ENCODE results near the gene GNA15. TPM values are rescaled to one million over a fixed set of nuclear protein-coding genes. Genes with fewer than 3 reads are reported as not detected.

Gene GNA15
- total and polyA plus RNA-seq, 5 donors from 2014 or later = 4.1 to 43.0 (median 6.8) TPM

DNA sequence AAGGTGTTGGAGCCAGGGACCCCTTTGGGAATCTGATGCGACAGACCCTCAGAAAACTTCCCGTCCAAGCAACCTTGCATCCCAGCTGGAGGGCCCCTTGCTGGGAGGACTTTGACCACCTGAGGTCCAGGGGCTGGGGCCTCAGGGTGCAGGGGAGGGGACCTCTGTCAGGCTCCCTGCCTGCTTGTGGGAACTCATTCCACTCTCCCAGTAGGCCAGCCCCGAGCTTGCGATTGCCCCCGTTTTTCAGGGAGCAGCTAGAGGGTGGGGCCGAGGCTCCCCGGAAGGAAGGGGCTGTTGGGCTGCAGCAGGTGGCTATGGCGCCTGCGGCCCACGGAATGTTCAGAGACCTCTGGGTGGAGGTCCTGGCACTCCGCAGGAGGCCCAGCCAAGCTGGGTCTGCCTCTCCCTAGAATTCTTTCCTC lies 38.9 kb upstream of the GNA15 start:
- Histone ChIP-seq H3K27ac (ENCODE audit: insufficient read depth, low read length, poor library complexity, severe bottlenecking) (no peak overlapping the region), H3K9me3 (ENCODE audit: control insufficient read depth in 2 of 2, low read length in 2 of 2) (no peaks in the 10 kb centered on the region), H3K4me1 (ENCODE audit: control insufficient read depth, insufficient read depth, low read length, poor library complexity, severe bottlenecking) (peaks cover 33% of the 10 kb centered on the region), H3K36me3 (ENCODE audit: control insufficient read depth, insufficient read depth, low read length) (no peaks in the 10 kb centered on the region), H3K27me3 (ENCODE audit: control insufficient read depth, insufficient read depth, low read length) (no peaks in the 10 kb centered on the region), H3K4me3 (ENCODE audit: low read depth, low read length) (no peak overlapping the region)
- Mint-ChIP-seq H3K4me3 (no peak overlapping the region), H3K4me1 (peaks cover 0 to 28% (median 14%) of the 10 kb centered on the region in 4 donors), H3K36me3 (no peaks in the 10 kb centered on the region), H3K27ac (no peak overlapping the region), H3K9me3 (no peaks in the 10 kb centered on the region), H3K27me3 (peaks cover 46% of the 10 kb centered on the region)
- no peak for ATAC-seq (ENCODE audit: low read depth in 2 of 2)
- no peak for DNase-seq

DNA sequence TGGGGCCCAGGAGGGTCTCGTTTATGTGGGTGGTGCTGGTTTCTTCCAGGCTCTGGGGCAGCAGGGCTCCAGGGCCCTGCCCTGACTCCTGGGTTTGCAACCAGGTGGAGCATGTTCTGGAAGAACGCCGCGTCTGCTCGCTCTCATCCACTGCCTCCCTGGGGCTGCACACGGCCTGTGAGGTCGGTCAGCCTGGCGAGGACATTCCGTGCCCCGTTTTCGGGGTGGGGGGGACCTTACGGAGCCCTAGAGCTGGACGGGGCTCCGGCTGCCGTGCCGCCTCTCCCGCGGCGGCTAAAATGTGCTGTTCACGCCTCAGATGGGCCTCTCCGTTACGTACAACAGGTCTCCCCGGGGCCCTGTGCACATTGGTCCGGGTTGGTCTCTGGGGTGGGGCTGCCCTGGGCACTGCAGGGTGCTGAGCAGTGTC lies 38.4 kb upstream of the GNA15 start:
- Histone ChIP-seq H3K9me3 (ENCODE audit: control insufficient read depth in 2 of 2, low read length in 2 of 2) (no peaks in the 10 kb centered on the region), H3K4me1 (ENCODE audit: control insufficient read depth, insufficient read depth, low read length, poor library complexity, severe bottlenecking) (peaks cover 33% of the 10 kb centered on the region), H3K4me3 (ENCODE audit: low read depth, low read length) (no peak overlapping the region), H3K36me3 (ENCODE audit: control insufficient read depth, insufficient read depth, low read length) (no peaks in the 10 kb centered on the region), H3K27ac (ENCODE audit: insufficient read depth, low read length, poor library complexity, severe bottlenecking) (no peak overlapping the region), H3K27me3 (ENCODE audit: control insufficient read depth, insufficient read depth, low read length) (no peaks in the 10 kb centered on the region)
- Mint-ChIP-seq H3K9me3 (no peaks in the 10 kb centered on the region), H3K27me3 (peaks cover 45% of the 10 kb centered on the region), H3K4me1 (peaks cover 0 to 28% (median 14%) of the 10 kb centered on the region in 4 donors), H3K36me3 (no peaks in the 10 kb centered on the region), H3K4me3 (peak overlapping the region in 2 of 4 donors; percentile 9 to 61), H3K27ac (no peak overlapping the region)
- ATAC-seq (ENCODE audit: low read depth in 2 of 2) (no peak), DNase-seq (no peak)

DNA sequence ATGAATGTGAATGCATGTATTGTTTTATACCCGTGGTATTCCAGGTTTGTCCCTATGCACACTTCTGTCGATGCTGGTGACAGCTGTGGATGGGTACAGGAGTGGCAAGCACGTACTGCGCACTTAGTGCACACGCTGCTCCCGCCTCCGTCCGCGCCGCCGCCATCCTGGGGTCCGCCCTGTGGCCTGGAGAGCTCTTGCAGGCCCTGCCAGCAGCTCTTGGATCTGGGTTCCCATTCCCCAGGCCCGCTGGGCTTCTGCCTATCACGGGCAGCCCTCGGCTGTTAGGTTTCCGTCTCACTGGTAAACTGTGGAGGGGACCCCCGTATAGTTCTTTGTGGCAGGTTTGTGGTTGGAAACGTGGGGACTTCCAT lies 37.7 kb upstream of the GNA15 start:
- H3K4me1 ChIP-seq (ENCODE audit: control insufficient read depth, insufficient read depth, low read length, poor library complexity, severe bottlenecking) = peaks cover 33% of the 10 kb centered on the region
- ATAC-seq (ENCODE audit: low read depth in 2 of 2) (no peak), DNase-seq (no peak)
- Mint-ChIP-seq H3K4me3 (no peak overlapping the region), H3K9me3 (no peaks in the 10 kb centered on the region), H3K27ac (no peak overlapping the region), H3K4me1 (peaks cover 0 to 28% (median 14%) of the 10 kb centered on the region in 4 donors), H3K36me3 (no peaks in the 10 kb centered on the region), H3K27me3 (peaks cover 38% of the 10 kb centered on the region)
- H3K4me3 ChIP-seq (ENCODE audit: low read depth, low read length) = no peak overlapping the region
- no peak overlapping the region for H3K27ac ChIP-seq (ENCODE audit: insufficient read depth, low read length, poor library complexity, severe bottlenecking)
- H3K27me3 ChIP-seq (ENCODE audit: control insufficient read depth, insufficient read depth, low read length) = no peaks in the 10 kb centered on the region
- H3K36me3 ChIP-seq (ENCODE audit: control insufficient read depth, insufficient read depth, low read length) = no peaks in the 10 kb centered on the region
- H3K9me3 ChIP-seq (ENCODE audit: control insufficient read depth in 2 of 2, low read length in 2 of 2) = no peaks in the 10 kb centered on the region

DNA sequence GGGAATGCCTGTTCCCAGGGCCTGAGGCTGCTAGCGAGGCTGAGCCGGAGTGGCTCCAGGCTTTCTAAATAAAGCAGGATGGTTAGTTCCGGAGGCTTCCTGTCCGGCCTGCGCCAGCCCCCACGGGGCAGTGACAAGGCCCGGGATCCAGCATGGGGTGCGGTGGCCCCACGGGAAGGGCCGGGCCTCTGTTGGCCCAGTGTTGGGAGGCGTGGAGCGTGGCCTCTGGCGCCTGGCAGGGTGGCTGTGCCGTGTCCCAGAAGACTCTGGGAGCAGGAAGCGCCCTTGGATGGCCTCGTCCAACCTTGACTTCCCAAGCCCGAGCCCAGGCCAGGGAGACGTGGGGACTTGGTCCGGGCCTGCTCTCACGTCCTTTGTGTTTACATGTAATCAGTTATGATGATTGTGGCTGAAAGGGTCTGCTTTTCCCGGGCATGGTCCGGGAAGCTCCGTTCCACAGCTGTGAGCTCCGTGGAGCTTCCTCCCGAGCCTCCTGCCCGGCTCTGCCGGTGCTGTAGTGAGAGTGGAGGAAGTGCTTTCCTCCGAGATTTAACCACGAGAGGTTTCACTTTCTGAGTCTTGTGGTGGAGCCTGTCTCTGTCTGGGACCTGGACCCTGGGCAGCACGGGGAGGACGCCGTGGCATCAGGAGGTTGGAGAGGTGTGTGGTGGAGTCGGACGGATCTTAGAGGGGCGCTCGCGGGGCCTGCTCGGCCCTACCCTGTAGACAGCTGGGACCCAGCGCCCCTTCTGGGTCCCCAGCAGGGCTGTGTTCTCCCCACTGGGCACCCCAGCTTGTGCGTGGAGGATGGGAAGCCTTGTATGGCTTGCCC lies 37.1 kb upstream of the GNA15 start:
- Mint-ChIP-seq H3K27me3 (peaks cover 35% of the 10 kb centered on the region), H3K9me3 (no peaks in the 10 kb centered on the region)
- H3K4me3 ChIP-seq (ENCODE audit: low read depth, low read length) = no peak overlapping the region

DNA sequence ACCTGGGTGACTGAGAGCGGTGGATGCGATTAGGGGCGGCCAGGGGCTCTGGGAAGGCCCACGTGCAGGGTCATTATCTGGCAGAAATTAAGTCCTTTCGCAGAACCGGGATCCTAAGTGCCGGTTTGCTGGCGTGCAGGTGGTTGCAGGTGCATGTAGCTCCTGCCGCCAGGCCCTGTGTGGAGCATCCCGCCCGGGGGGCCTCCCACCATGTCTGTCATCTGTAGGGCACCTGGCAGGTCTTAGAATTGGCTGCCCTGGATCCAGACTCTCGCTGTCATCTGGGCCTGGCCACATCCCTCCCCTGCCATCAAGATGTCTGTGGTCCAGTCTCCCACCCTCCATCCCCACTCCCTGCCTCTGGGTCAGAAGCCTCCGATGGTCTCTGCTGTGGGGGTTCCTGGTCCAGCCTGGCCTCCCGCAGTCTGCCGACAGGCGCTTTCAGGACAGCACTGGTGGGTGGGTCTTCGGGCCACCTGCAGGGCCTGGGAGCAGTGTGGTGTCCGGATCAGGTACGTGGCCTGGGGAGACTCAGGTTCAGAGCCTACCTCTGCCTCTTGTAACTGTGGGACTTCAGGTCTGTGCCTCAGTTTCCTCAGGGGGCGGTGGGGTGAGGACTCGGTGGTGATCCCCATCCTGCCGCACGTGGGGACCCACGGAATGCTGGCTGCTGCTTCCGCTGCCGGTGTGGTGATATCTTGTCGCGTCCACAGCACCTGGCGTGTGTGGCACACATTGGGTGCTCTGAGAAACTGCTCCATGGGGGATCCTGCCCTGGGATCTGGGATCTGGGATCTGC lies 36.3 kb upstream of the GNA15 start:
- H3K9me3 Mint-ChIP-seq = no peaks in the 10 kb centered on the region
- peaks cover 39% of the 10 kb centered on the region for H3K4me1 ChIP-seq (ENCODE audit: control insufficient read depth, insufficient read depth, low read length, poor library complexity, severe bottlenecking)
- ATAC-seq (ENCODE audit: low read depth in 2 of 2) = no peak

More for the DNA sequence above, 37.1 kb upstream of the GNA15 start:
- Histone ChIP-seq H3K4me1 (ENCODE audit: control insufficient read depth, insufficient read depth, low read length, poor library complexity, severe bottlenecking) (peaks cover 35% of the 10 kb centered on the region), H3K9me3 (ENCODE audit: control insufficient read depth in 2 of 2, low read length in 2 of 2) (no peaks in the 10 kb centered on the region), H3K27me3 (ENCODE audit: control insufficient read depth, insufficient read depth, low read length) (no peaks in the 10 kb centered on the region), H3K36me3 (ENCODE audit: control insufficient read depth, insufficient read depth, low read length) (no peaks in the 10 kb centered on the region), H3K27ac (ENCODE audit: insufficient read depth, low read length, poor library complexity, severe bottlenecking) (no peak overlapping the region)
- H3K27ac Mint-ChIP-seq = peak overlapping the region; percentile 6 to 82 (median 42)
- peak in 2 of 3 donors; percentile 11 to 42 for DNase-seq
- H3K4me3 Mint-ChIP-seq = peak overlapping the region; percentile 78 to 80 (median 78)
- peaks cover 0 to 30% (median 14%) of the 10 kb centered on the region in 4 donors for H3K4me1 Mint-ChIP-seq
- peak in 1 of 2 donors; percentile 26 for ATAC-seq (ENCODE audit: low read depth in 2 of 2)
- H3K36me3 Mint-ChIP-seq = no peaks in the 10 kb centered on the region

DNA sequence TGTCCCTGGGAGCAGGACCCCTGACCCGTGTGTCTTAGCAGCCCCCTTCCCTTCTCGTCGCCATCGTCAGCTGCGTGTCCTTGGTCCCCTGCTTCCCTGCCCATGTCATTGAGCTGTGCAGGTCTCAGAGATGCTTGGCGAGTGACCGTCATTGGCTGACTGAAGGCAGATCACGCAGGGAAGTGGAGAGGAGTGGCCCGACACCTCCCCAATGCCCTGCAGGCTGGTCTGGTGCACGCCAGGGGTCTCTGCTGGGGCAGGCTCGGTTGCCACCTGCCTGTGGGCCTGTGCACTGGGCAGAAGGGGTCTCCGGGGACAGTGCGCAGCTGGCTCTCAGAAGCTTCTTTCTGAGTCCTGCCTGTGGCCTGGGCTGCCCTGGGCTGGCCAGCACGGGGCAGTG lies 35.5 kb upstream of the GNA15 start:
- Mint-ChIP-seq H3K4me1 (peaks cover 0 to 33% (median 17%) of the 10 kb centered on the region in 4 donors), H3K36me3 (no peaks in the 10 kb centered on the region), H3K27ac (no peak overlapping the region), H3K27me3 (peaks cover 37% of the 10 kb centered on the region), H3K9me3 (no peaks in the 10 kb centered on the region), H3K4me3 (no peak overlapping the region)
- Histone ChIP-seq H3K4me1 (ENCODE audit: control insufficient read depth, insufficient read depth, low read length, poor library complexity, severe bottlenecking) (peaks cover 31% of the 10 kb centered on the region), H3K36me3 (ENCODE audit: control insufficient read depth, insufficient read depth, low read length) (no peaks in the 10 kb centered on the region), H3K27ac (ENCODE audit: insufficient read depth, low read length, poor library complexity, severe bottlenecking) (no peak overlapping the region), H3K27me3 (ENCODE audit: control insufficient read depth, insufficient read depth, low read length) (no peaks in the 10 kb centered on the region), H3K9me3 (ENCODE audit: control insufficient read depth in 2 of 2, low read length in 2 of 2) (no peaks in the 10 kb centered on the region), H3K4me3 (ENCODE audit: low read depth, low read length) (no peak overlapping the region)
- DNase-seq = no peak
- ATAC-seq (ENCODE audit: low read depth in 2 of 2) = no peak

More for the DNA sequence above, 36.3 kb upstream of the GNA15 start:
- Mint-ChIP-seq H3K4me1 (peaks cover 0 to 38% (median 18%) of the 10 kb centered on the region in 4 donors), H3K27me3 (peaks cover 42% of the 10 kb centered on the region), H3K4me3 (peak overlapping the region in 3 of 4 donors; percentile 78 to 80 (median 78)), H3K27ac (peak overlapping the region in 2 of 3 donors; percentile 6 to 20), H3K36me3 (no peaks in the 10 kb centered on the region)
- Histone ChIP-seq H3K36me3 (ENCODE audit: control insufficient read depth, insufficient read depth, low read length) (no peaks in the 10 kb centered on the region), H3K27me3 (ENCODE audit: control insufficient read depth, insufficient read depth, low read length) (no peaks in the 10 kb centered on the region), H3K9me3 (ENCODE audit: control insufficient read depth in 2 of 2, low read length in 2 of 2) (no peaks in the 10 kb centered on the region), H3K27ac (ENCODE audit: insufficient read depth, low read length, poor library complexity, severe bottlenecking) (no peak overlapping the region), H3K4me3 (ENCODE audit: low read depth, low read length) (no peak overlapping the region)
- DNase-seq = no peak

DNA sequence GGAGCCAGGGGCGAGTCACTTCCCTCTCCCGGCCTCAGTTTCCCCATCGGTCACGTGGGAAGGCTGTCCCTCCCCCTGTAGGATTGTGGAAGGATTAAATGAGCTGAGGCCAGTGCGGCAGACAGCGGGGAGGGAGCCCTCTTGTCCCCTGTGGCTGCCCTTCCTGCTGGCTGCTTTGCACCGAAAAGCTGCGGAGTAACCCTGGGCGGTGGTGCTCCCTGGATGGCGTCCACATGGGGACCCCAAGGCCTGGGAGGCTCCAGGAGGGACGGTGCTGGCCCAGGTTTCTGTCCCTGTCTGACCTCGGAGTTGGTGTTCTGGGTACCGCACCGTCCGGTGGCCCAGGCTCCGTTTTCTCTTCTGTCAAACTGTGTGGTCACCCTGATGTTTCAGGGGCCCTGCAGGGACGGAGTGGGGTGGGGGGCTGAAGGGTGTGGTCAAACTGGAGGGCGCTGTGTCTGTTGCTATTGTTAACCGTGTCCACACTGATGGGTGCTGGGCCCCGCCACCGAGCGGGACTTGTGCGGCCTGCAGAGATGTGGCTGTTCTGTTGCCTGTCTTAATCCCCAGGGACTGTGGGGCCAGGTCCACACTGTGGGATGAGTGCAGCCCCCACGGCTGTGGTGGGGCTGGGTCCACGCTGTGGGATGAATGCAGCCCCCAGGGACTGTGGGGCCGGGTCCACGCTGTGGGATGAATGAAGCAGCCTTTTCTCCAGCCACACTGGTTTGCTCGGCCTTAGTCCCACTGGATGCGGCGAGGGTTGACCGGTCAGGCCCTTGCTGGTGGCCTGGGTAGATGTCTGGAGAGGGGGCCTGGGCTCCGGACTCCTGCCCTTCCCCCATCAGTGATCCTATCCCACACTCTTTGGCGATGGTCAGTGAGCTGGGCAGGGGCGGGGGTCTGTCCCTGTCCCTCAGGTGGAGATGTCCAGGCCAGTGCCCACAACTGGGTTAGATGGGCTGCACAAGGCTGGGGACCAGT lies 34.8 kb upstream of the GNA15 start:
- ATAC-seq (ENCODE audit: low read depth in 2 of 2) (no peak), DNase-seq (no peak)
- H3K9me3 ChIP-seq (ENCODE audit: control insufficient read depth in 2 of 2, low read length in 2 of 2) = no peaks in the 10 kb centered on the region
- H3K4me3 ChIP-seq (ENCODE audit: low read depth, low read length) = no peak overlapping the region
- peaks cover 24% of the 10 kb centered on the region for H3K4me1 ChIP-seq (ENCODE audit: control insufficient read depth, insufficient read depth, low read length, poor library complexity, severe bottlenecking)
- H3K4me3 Mint-ChIP-seq = no peak overlapping the region
- H3K36me3 Mint-ChIP-seq = no peaks in the 10 kb centered on the region
- no peaks in the 10 kb centered on the region for H3K36me3 ChIP-seq (ENCODE audit: control insufficient read depth, insufficient read depth, low read length)
- H3K27ac ChIP-seq (ENCODE audit: insufficient read depth, low read length, poor library complexity, severe bottlenecking) = no peak overlapping the region
- peak overlapping the region in 1 of 3 donors; percentile 52 for H3K27ac Mint-ChIP-seq
- peaks cover 30% of the 10 kb centered on the region for H3K27me3 Mint-ChIP-seq
- no peaks in the 10 kb centered on the region for H3K9me3 Mint-ChIP-seq
- no peaks in the 10 kb centered on the region for H3K27me3 ChIP-seq (ENCODE audit: control insufficient read depth, insufficient read depth, low read length)
- peaks cover 0 to 26% (median 12%) of the 10 kb centered on the region in 4 donors for H3K4me1 Mint-ChIP-seq
